GM12891 (cell line): Measurements from ENCODE around the gene MYLK.

Source experiments
- POLR2A ChIP-seq: IDR thresholded peaks from 2 replicates; pipeline ENCODE4 v1.6.1; 2011; ENCODE audit warnings: low read depth, low read length, control low read depth
- POLR2AphosphoS5 ChIP-seq: IDR thresholded peaks from 2 replicates; pipeline ENCODE4 v1.6.1; 2011; ENCODE audit warnings: low read depth, low read length, control low read depth
- TAF1 ChIP-seq: IDR thresholded peaks from 2 replicates; pipeline ENCODE4 v1.6.1; 2011; ENCODE audit warnings: low read depth, low read length, control low read depth

DNA sequence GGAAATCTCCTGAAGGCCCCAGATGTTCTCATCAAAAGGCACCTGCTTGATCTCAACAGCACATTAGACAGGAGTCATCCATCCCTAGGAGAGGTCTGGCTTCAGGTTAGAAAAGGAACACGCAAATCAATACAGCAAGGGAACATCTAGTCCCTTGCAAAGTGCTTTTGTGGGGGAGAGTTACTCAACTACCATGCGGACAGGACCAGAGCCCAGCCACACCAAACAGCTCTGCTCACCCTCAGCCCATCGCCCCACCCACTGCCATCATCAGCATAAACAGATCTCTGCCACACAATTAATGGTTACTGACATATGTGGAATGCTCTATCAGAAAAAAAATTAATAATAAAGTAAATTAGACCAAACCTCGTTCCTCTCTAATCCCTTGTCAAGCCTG is 85.6 kb downstream of the MYLK start:
- TF ChIP-seq POLR2A (no peak), POLR2AphosphoS5 (no peak), TAF1 (no peak)
